ENCODE data around the gene UCHL5. TPM values are rescaled to one million over a fixed set of nuclear protein-coding genes. Genes with fewer than 3 reads are reported as not detected.

The UCHL5 gene
- total RNA-seq, 1 experiment from 2014 or later = 94.4 TPM

DNA sequence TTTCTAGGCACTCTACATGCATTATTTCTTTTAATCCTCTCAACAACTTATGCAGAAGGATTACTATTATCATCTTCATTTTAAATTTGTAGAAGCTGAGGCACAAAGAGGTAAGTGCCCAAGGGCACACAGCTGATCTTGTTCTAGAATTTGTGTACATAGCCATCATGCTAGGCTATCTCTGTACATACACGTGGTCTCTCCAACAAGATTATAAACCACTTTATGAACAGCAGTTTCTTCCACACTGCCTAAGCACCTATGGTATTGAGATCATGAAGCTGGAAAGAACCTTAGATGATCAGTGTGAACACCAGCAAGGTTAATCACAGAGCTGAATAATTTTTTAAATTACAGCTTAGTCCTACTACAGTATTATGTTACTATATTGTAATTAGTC is 28.9 kb downstream of the UCHL5 start:
- ChIA-PET POLR2A (interaction anchor here (0.5 to 1.5 kb wide), 5 partner anchors 21 to 221 kb away, joined by 3 to 19 read pairs (median 5); partner anchors contain the start of genes RGS2, RO60 and UCHL5), CTCF (interaction anchor here (0.7 to 2.7 kb wide), 13 partner anchors 9 to 556 kb away, joined by 3 to 71 read pairs (median 4); partner anchors contain the start of gene RGS2)
- Mint-ChIP-seq H3K4me3 (ENCODE audit: unreplicated experiment) (no peak overlapping the region), H3K27ac (ENCODE audit: low read depth, unreplicated experiment) (no peak overlapping the region), H3K9me3 (ENCODE audit: unreplicated experiment) (no peaks in the 10 kb centered on the region), H3K27me3 (ENCODE audit: insufficient read depth, unreplicated experiment) (no peaks in the 10 kb centered on the region), H3K36me3 (ENCODE audit: insufficient read depth, unreplicated experiment) (peaks cover 33% of the 10 kb centered on the region), H3K4me1 (ENCODE audit: insufficient read depth, unreplicated experiment) (no peaks in the 10 kb centered on the region)
- TF ChIP-seq, protein P1, sequence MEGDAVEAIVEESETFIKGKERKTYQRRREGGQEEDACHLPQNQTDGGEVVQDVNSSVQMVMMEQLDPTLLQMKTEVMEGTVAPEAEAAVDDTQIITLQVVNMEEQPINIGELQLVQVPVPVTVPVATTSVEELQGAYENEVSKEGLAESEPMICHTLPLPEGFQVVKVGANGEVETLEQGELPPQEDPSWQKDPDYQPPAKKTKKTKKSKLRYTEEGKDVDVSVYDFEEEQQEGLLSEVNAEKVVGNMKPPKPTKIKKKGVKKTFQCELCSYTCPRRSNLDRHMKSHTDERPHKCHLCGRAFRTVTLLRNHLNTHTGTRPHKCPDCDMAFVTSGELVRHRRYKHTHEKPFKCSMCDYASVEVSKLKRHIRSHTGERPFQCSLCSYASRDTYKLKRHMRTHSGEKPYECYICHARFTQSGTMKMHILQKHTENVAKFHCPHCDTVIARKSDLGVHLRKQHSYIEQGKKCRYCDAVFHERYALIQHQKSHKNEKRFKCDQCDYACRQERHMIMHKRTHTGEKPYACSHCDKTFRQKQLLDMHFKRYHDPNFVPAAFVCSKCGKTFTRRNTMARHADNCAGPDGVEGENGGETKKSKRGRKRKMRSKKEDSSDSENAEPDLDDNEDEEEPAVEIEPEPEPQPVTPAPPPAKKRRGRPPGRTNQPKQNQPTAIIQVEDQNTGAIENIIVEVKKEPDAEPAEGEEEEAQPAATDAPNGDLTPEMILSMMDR (IDR thresholded peaks at IDR 0.05; ENCODE audit: unreplicated experiment) = no peak
- intact Hi-C loops (cut with micrococcal nuclease) = loop anchor here (2.0 kb wide), 1 partner anchor 555 kb away; no protein-coding TSS in a partner anchor
- DNase-seq (ENCODE audit: unreplicated experiment) = no peak
- no TSS peak for BruUV-seq (replicated peaks)

DNA sequence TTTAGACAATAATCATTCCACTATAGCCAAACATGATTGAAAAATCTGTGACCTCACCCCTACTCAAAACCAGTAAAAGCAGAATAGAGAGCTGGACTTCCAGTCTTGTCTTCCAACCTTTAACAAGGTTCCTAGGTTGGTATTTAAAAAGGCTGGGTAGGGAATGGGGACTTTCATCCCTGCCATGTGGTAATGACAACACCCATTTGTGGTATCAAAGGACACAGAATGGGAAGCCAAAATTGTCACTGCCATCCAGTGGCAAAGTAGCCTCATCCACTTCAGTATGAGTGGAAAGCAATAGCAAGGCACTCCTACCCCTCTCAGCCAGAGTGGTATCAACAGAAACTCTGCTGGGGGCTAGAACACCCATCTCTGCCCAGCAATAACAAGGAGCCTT is 33.9 kb downstream of the UCHL5 start:
- H3K27ac Mint-ChIP-seq (ENCODE audit: low read depth, unreplicated experiment) = peak overlapping the region; percentile 27
- BruUV-seq (replicated peaks) = no TSS peak
- H3K4me3 Mint-ChIP-seq (ENCODE audit: unreplicated experiment) = no peak overlapping the region
- POLR2A ChIA-PET = interaction anchor here (0.6 to 1.0 kb wide), 2 partner anchors 223 to 540 kb away, joined by 3 to 4 read pairs; no protein-coding TSS in a partner anchor
- TF ChIP-seq, protein P1 (IDR thresholded peaks at IDR 0.05; ENCODE audit: unreplicated experiment) = no peak
- no peaks in the 10 kb centered on the region for H3K27me3 Mint-ChIP-seq (ENCODE audit: insufficient read depth, unreplicated experiment)
- no peak for DNase-seq (ENCODE audit: unreplicated experiment)
- intact Hi-C loops (cut with micrococcal nuclease) = no loop called here
- peaks cover 43% of the 10 kb centered on the region for H3K36me3 Mint-ChIP-seq (ENCODE audit: insufficient read depth, unreplicated experiment)
- no peaks in the 10 kb centered on the region for H3K9me3 Mint-ChIP-seq (ENCODE audit: unreplicated experiment)
- CTCF ChIA-PET = interaction anchor here (0.8 to 4.5 kb wide), 5 partner anchors 11 to 550 kb away, joined by 3 to 44 read pairs (median 4); no protein-coding TSS in a partner anchor
- no peaks in the 10 kb centered on the region for H3K4me1 Mint-ChIP-seq (ENCODE audit: insufficient read depth, unreplicated experiment)

DNA sequence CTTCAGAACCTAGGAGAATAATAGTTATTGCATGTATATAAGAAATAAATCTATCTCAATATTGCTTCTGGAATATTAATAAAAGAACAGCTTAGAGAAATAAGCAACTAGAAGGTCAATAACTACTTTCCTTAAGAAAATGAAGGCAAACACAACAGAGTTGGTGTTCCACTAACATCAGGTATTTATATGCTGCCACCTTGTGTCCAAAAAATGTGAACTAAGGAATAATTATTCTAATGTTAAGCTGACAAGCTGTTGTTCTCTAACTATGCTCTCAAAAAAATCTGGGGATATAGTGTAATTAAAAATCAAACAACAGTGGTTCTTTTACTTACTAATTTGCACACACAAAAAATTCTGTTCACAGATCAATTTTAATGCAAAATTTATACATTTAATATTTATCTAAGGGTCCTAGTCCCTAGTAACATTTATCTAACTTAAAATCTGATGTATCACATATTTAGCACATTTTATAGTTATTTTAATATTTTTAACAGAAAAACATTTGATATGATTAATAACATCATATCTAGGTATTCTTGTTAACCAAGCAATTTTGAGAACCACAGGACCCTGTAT is 39.6 kb downstream of the UCHL5 start:
- no peaks in the 10 kb centered on the region for H3K9me3 Mint-ChIP-seq (ENCODE audit: unreplicated experiment)
- TF ChIP-seq, protein P1 (IDR thresholded peaks at IDR 0.05; ENCODE audit: unreplicated experiment) = peak; percentile 59
- no TSS peak for BruUV-seq (replicated peaks)
- ChIA-PET CTCF (interaction anchor here (0.6 to 5.5 kb wide), 39 partner anchors 8 to 546 kb away, joined by 3 to 226 read pairs (median 4); partner anchors contain the start of gene RGS2), POLR2A (interaction anchor here (0.7 to 9.9 kb wide), 9 partner anchors 18 to 546 kb away, joined by 3 to 204 read pairs (median 5); partner anchors contain the start of genes RGS2, RO60 and UCHL5)
- H3K27ac Mint-ChIP-seq (ENCODE audit: low read depth, unreplicated experiment) = peak overlapping the region; percentile 31
- H3K36me3 Mint-ChIP-seq (ENCODE audit: insufficient read depth, unreplicated experiment) = peaks cover 27% of the 10 kb centered on the region
- no peak overlapping the region for H3K4me3 Mint-ChIP-seq (ENCODE audit: unreplicated experiment)
- no peaks in the 10 kb centered on the region for H3K27me3 Mint-ChIP-seq (ENCODE audit: insufficient read depth, unreplicated experiment)
- H3K4me1 Mint-ChIP-seq (ENCODE audit: insufficient read depth, unreplicated experiment) = no peaks in the 10 kb centered on the region
- peak; percentile 76 for DNase-seq (ENCODE audit: unreplicated experiment)
- intact Hi-C loops (cut with micrococcal nuclease) = loop anchor here (1.0 to 5.0 kb wide), 4 partner anchors 112 to 542 kb away; no protein-coding TSS in a partner anchor

DNA sequence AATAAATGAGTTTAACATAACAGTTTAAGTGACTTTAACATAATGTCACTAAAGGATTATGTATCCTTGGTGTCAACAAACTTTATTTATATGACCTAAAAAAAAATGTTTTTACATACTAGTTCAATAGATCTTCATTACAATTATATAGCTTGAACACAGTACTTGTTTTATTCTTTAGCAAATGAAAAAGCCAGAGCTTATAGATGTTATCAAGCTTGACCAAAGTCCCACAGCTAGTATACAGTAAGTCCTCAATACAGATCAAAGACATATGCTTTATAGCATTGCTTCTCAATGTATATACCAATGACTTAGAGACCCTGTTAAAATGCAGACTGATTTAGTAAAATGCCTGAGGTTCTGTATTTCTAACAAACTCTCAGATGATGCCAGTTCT is 42.4 kb downstream of the UCHL5 start:
- no peaks in the 10 kb centered on the region for H3K4me1 Mint-ChIP-seq (ENCODE audit: insufficient read depth, unreplicated experiment)
- CTCF ChIA-PET = interaction anchor here (0.7 to 1.9 kb wide), 5 partner anchors 12 to 542 kb away, joined by 3 to 19 read pairs (median 4); no protein-coding TSS in a partner anchor
- H3K9me3 Mint-ChIP-seq (ENCODE audit: unreplicated experiment) = no peaks in the 10 kb centered on the region
- intact Hi-C loops (cut with micrococcal nuclease) = loop anchor here (5.0 kb wide), 2 partner anchors 109 to 404 kb away; no protein-coding TSS in a partner anchor
- DNase-seq (ENCODE audit: unreplicated experiment) = no peak
- peak overlapping the region; percentile 47 for H3K27ac Mint-ChIP-seq (ENCODE audit: low read depth, unreplicated experiment)
- TF ChIP-seq, protein P1 (IDR thresholded peaks at IDR 0.05; ENCODE audit: unreplicated experiment) = no peak
- no peak overlapping the region for H3K4me3 Mint-ChIP-seq (ENCODE audit: unreplicated experiment)
- H3K27me3 Mint-ChIP-seq (ENCODE audit: insufficient read depth, unreplicated experiment) = no peaks in the 10 kb centered on the region
- H3K36me3 Mint-ChIP-seq (ENCODE audit: insufficient read depth, unreplicated experiment) = peaks cover 19% of the 10 kb centered on the region
- POLR2A ChIA-PET = interaction anchor here (1.4 to 9.9 kb wide), 2 partner anchors 207 to 215 kb away, joined by 4 to 204 read pairs; partner anchors contain the start of gene RGS2
- no TSS peak for BruUV-seq (replicated peaks)

Data from MCF 10A (cell line).